ENCODE results near the gene TLE1.

Gene TLE1

GRCh38 chr9:81604306-81605169 is 84.8 kb downstream of the TLE1 start:
- TF ChIP-seq CTCF (IDR thresholded peaks at IDR 0.05; ENCODE audit: extremely low read depth, missing control alignments) = no peak
- no peak for DNase-seq (ENCODE audit: low spot score)

GRCh38 chr9:81602887-81603680 is 86.3 kb downstream of the TLE1 start:
- DNase-seq (ENCODE audit: low spot score) = no peak
- no peak for TF ChIP-seq CTCF (IDR thresholded peaks at IDR 0.05; ENCODE audit: extremely low read depth, missing control alignments)

GRCh38 chr9:81601639-81602623 is 87.4 kb downstream of the TLE1 start:
- TF ChIP-seq CTCF (IDR thresholded peaks at IDR 0.05; ENCODE audit: extremely low read depth, missing control alignments) = no peak

GRCh38 chr9:81600631-81601030 is 88.7 kb downstream of the TLE1 start:
- no peak for TF ChIP-seq CTCF (IDR thresholded peaks at IDR 0.05; ENCODE audit: extremely low read depth, missing control alignments)
- no peak for DNase-seq (ENCODE audit: low spot score)

More at GRCh38 chr9:81601639-81602623, 87.4 kb downstream of the TLE1 start:
- DNase-seq (ENCODE audit: low spot score) = no peak

- no peak for DNase-seq (ENCODE audit: low spot score)
- TF ChIP-seq CTCF (IDR thresholded peaks at IDR 0.05; ENCODE audit: extremely low read depth, missing control alignments) = no peak
These were observed 89.5 kb downstream of the TLE1 start for GRCh38 chr9:81599837-81600236.

GRCh38 chr9:81598811-81599210 is 90.5 kb downstream of the TLE1 start:
- no peak for TF ChIP-seq CTCF (IDR thresholded peaks at IDR 0.05; ENCODE audit: extremely low read depth, missing control alignments)
- DNase-seq (ENCODE audit: low spot score) = no peak

All from GM20000 (cell line).